HepG2 (cell line): ENCODE measurements around the gene SERPINI1. TPM values are rescaled to one million over a fixed set of nuclear protein-coding genes. Genes with fewer than 3 reads are reported as not detected.

ENCODE experiments used
- ATAC-seq: fragments of 200-7000 bp; cut with Tn5 transposase; 3 replicates; pipeline ENCODE4 v1.9.1; 2020; ENCODE audit warnings: mild to moderate bottlenecking, moderate library complexity
- BruUV-seq: library from RNA; stranded (reverse); fragments of 400-500 nt; replicated peaks from 2 replicates; lab custom pipeline; 2021; lab: Mats Ljungman, UMichigan
- CTCF ChIA-PET: fragments of 300-600 bp; formaldehyde crosslinking; extraction: SDS; loops from one replicate; lab custom pipeline; 2021; ENCODE audit warnings: low total read pairs, inconsistent platforms, low intra/inter-chr PET ratio; lab: Yijun Ruan, JAX
- POLR2A ChIA-PET: fragments of 350-600 bp; sonication (Branson Sonifier 250); formaldehyde crosslinking; loops from one replicate; lab custom pipeline; 2020; ENCODE audit warnings: antibody characterized with exemption, inconsistent platforms; lab: Yijun Ruan, JAX
- DNase-seq: peaks from one replicate; pipeline ENCODE4 v3.0.0-alpha.2; 2015; ENCODE audit warnings: low spot score
- FAIRE-seq: peaks from 3 replicates; lab custom pipeline; 2011; peaks lifted over from hg19 to GRCh38; lab: Jason Lieb, UNC
- H2AFZ ChIP-seq: one replicate; pipeline ENCODE4 v1.6.1; 2011; ENCODE audit warnings: low read length, inconsistent platforms
- H3K27ac ChIP-seq: fragments of 300-600 bp; 3 replicates; pipeline ENCODE4 v1.8.0; 2011; ENCODE audit warnings: mixed run types, mild to moderate bottlenecking, mixed read lengths, low read length, inconsistent platforms; ENCODE audit not compliant: insufficient read depth; ENCODE audit errors: extremely low read length
- H3K27me3 ChIP-seq, 2 experiments: fragments of 200-600 bp in 1 of 2; 2 replicates in 1 of 2; 3 replicates in 1 of 2; pipeline versions ENCODE4 v1.6.0 to v1.8.0; 2011; ENCODE audit warnings: low read length in 2 of 2, mild to moderate bottlenecking in 2 of 2, moderate library complexity in 2 of 2, inconsistent platforms in 1 of 2; ENCODE audit not compliant: insufficient read depth in 2 of 2, control insufficient read depth in 1 of 2
- H3K36me3 ChIP-seq, 2 experiments: fragments of 200-600 bp in 1 of 2; replicated peaks in 1 of 2; 2 replicates in 1 of 2; 3 replicates in 1 of 2; pipeline versions ENCODE4 v1.5.1 to v1.8.0; 2011; ENCODE audit warnings: low read length in 2 of 2, inconsistent platforms in 1 of 2; ENCODE audit not compliant: insufficient read depth in 2 of 2, control insufficient read depth in 1 of 2
- H3K4me1 ChIP-seq: 2 replicates; pipeline ENCODE4 v1.5.1; 2012; ENCODE audit warnings: low read length, inconsistent platforms; ENCODE audit not compliant: insufficient read depth
- H3K4me2 ChIP-seq: 2 replicates; pipeline ENCODE4 v1.6.0; 2011; ENCODE audit warnings: low read depth, low read length, inconsistent platforms
- H3K4me3 ChIP-seq, 3 experiments: fragments of 200-600 bp in 1 of 3; sonication (generic), shearing (Covaris generic) in 1 of 3; replicated peaks in 1 of 3; 2 replicates each; pipeline ENCODE4 v1.5.1; 2011 to 2016; ENCODE audit warnings: low read length in 3 of 3, inconsistent platforms in 2 of 3, low read depth in 2 of 3, mild to moderate bottlenecking in 2 of 3, control low read depth in 1 of 3, mixed read lengths in 1 of 3; ENCODE audit not compliant: insufficient read depth in 1 of 3
- H3K79me2 ChIP-seq: one replicate; pipeline ENCODE4 v1.6.1; 2011; ENCODE audit warnings: low read length, inconsistent platforms; ENCODE audit not compliant: insufficient read depth
- H3K9ac ChIP-seq: 2 replicates; pipeline ENCODE4 v1.6.0; 2011; ENCODE audit warnings: mild to moderate bottlenecking, low read depth, low read length, inconsistent platforms; ENCODE audit not compliant: insufficient read depth
- H3K9me3 ChIP-seq: 2 replicates; pipeline ENCODE4 v1.5.1; 2012; ENCODE audit warnings: mild to moderate bottlenecking, low read length
- H4K20me1 ChIP-seq: 2 replicates; pipeline ENCODE4 v1.6.0; 2011; ENCODE audit warnings: inconsistent platforms, mild to moderate bottlenecking, low read length, moderate library complexity; ENCODE audit not compliant: insufficient read depth
- CERS6 ChIP-seq: sonication (generic); formaldehyde crosslinking; IDR thresholded peaks from 2 replicates; pipeline ENCODE4 v1.5.0; 2020; ENCODE audit warnings: missing genetic modification reagents
- EP300 ChIP-seq, 3 experiments: sonication (generic) in 1 of 3; formaldehyde crosslinking in 1 of 3; IDR thresholded peaks; 2 replicates each; pipeline versions ENCODE4 v1.5.1 to v1.6.1; 2011 to 2020; ENCODE audit warnings: low read depth in 2 of 3, low read length in 2 of 3, borderline replicate concordance in 1 of 3, improper control_type of control experiment in 1 of 3, mild to moderate bottlenecking in 1 of 3, missing genetic modification reagents in 1 of 3, moderate library complexity in 1 of 3
- FOXP4 ChIP-seq: sonication (generic); formaldehyde crosslinking; IDR thresholded peaks from 2 replicates; pipeline ENCODE4 v1.4.0; 2020; ENCODE audit warnings: missing genetic modification reagents
- ISL2 ChIP-seq: sonication (generic); formaldehyde crosslinking; IDR thresholded peaks from 2 replicates; pipeline ENCODE4 v1.5.0; 2020; ENCODE audit warnings: missing genetic modification reagents
- KDM3A ChIP-seq: IDR thresholded peaks from 2 replicates; pipeline ENCODE4 v1.6.1; 2018; ENCODE audit warnings: low read depth, missing compliant biosample characterization
- MIER3 ChIP-seq: IDR thresholded peaks from 2 replicates; pipeline ENCODE4 v1.6.1; 2016; ENCODE audit warnings: missing compliant biosample characterization, borderline replicate concordance
- PHB2 ChIP-seq: fragments of 450-650 bp; IDR thresholded peaks from 2 replicates; pipeline ENCODE4 v1.6.1; 2018; ENCODE audit not compliant: partially characterized antibody
- ZFAT ChIP-seq: sonication (generic); formaldehyde crosslinking; conservative IDR thresholded peaks from 2 replicates; pipeline ENCODE4 v1.8.1; 2023; ENCODE audit warnings: missing genetic modification reagents, inconsistent platforms
- ZNF143 ChIP-seq: sonication (generic); formaldehyde crosslinking; IDR thresholded peaks from 2 replicates; pipeline ENCODE4 v1.4.0; 2020; ENCODE audit warnings: missing genetic modification reagents
- ZNF496 ChIP-seq: sonication (generic); formaldehyde crosslinking; IDR thresholded peaks from 2 replicates; pipeline ENCODE4 v1.8.1; 2023; ENCODE audit warnings: mild to moderate bottlenecking, moderate library complexity, missing genetic modification reagents; ENCODE audit not compliant: insufficient replicate concordance
- ZNF567 ChIP-seq: sonication (generic); formaldehyde crosslinking; IDR thresholded peaks from 2 replicates; pipeline ENCODE4 v1.8.1; 2023; ENCODE audit warnings: mild to moderate bottlenecking, missing genetic modification reagents, borderline replicate concordance
- ZNF577 ChIP-seq: sonication (generic); formaldehyde crosslinking; IDR thresholded peaks from 2 replicates; pipeline ENCODE4 v1.4.0; 2020; ENCODE audit warnings: mild to moderate bottlenecking, low read depth, missing genetic modification reagents, borderline replicate concordance
- ZNF687 ChIP-seq: sonication (generic); formaldehyde crosslinking; IDR thresholded peaks from 2 replicates; pipeline ENCODE4 v1.5.1; 2020; ENCODE audit warnings: mild to moderate bottlenecking, missing genetic modification reagents, moderate library complexity
- ZNF720 ChIP-seq: sonication (generic); formaldehyde crosslinking; IDR thresholded peaks from 2 replicates; pipeline ENCODE4 v1.4.0; 2020; ENCODE audit warnings: missing genetic modification reagents
- ZNF724P ChIP-seq: sonication (generic); formaldehyde crosslinking; IDR thresholded peaks from 2 replicates; pipeline ENCODE4 v1.8.0; 2022; ENCODE audit warnings: missing genetic modification reagents, borderline replicate concordance
- ZNF792 ChIP-seq: IDR thresholded peaks from 2 replicates; pipeline ENCODE4 v1.6.1; 2016
- WGBS: methylation state at CpG from one replicate; pipeline ENCODE4 v1.1.6; 2017; ENCODE audit warnings: low lambda C conversion rate; 5-methylcytosine and 5-hydroxymethylcytosine counted together
- in situ Hi-C: cut with HindIII; loops from 2 replicates; pipeline ENCODE4 v1.10.0; 2017; ENCODE audit warnings: low pct_unique_long_range_greater_than_20kb; ENCODE audit not compliant: extremely low pct_ligation_motif_present
- intact Hi-C: fragments of 100-400 bp; cut with micrococcal nuclease; formaldehyde crosslinking; loops from one replicate; pipeline ENCODE4 v1.10.0; 2022; ENCODE audit not compliant: unreplicated experiment
- polyA plus RNA-seq, 8 experiments: library from polyadenylated mRNA; depleted of rRNA in 3 of 8; stranded (reverse) in 7 of 8; unstranded in 1 of 8; fragments of >200 nt; fragmentation: Illumina TruSeq in 4 of 8; extraction: Trizol in 4 of 8; gene quantifications; 2 replicates each; pipeline versions ENCODE4 v1.2.1 to v1.2.3, GENCODE V29; 2011 to 2016; ENCODE audit warnings: low read depth in 4 of 8, missing spikeins in 1 of 8, mixed read lengths in 1 of 8; ENCODE audit not compliant: insufficient read depth in 1 of 8
- total RNA-seq, 5 experiments: library from RNA; depleted of rRNA; stranded (reverse); fragments of >200 nt; fragmentation: Illumina TruSeq; extraction: Trizol; gene quantifications; 2 replicates each; pipeline ENCODE4 v1.2.3, GENCODE V29; 2016; ENCODE audit warnings: low read depth in 1 of 5

SERPINI1 gene
- total and polyA plus RNA-seq, 2 of the 13 experiments (the other 11 are each of a cell fraction or from before 2014, with no cell fraction given) = 14.7 to 58.0 TPM

- TF ChIP-seq ISL2 (CRISPR knock-in tag) = no peak
- TF ChIP-seq ZFAT (CRISPR knock-in tag) = no peak
- TF ChIP-seq MIER3 (CRISPR knock-in tag) = no peak
- TF ChIP-seq CERS6 (CRISPR knock-in tag) = no peak
- TF ChIP-seq ZNF577 (CRISPR knock-in tag) = no peak
- TF ChIP-seq, all 625 proteins: peak for 0
These were observed 85.8 kb downstream of the SERPINI1 start (continued) for GRCh38 chr3:167821248-167821805.

- no peak overlapping the region for H3K9ac ChIP-seq
- no TSS peak for BruUV-seq
- H4K20me1 ChIP-seq = no peaks in the 10 kb centered on the region
- no peak overlapping the region for H2AFZ ChIP-seq
- in situ Hi-C loops (no loop called here), intact Hi-C loops (no loop called here)
- H3K27ac ChIP-seq = no peak overlapping the region
- H3K36me3 ChIP-seq = no peaks in the 10 kb centered on the region
- 67% methylated on average over 3 of the region's 3 CpGs for WGBS
- no peak overlapping the region for H3K4me3 ChIP-seq
- no peak for ATAC-seq
- H3K4me2 ChIP-seq = no peak overlapping the region
- H3K4me1 ChIP-seq = no peaks in the 10 kb centered on the region
- no peaks in the 10 kb centered on the region for H3K79me2 ChIP-seq
- H3K9me3 ChIP-seq = no peaks in the 10 kb centered on the region
- ChIA-PET CTCF (no interaction called here), POLR2A (no interaction called here)
- no peaks in the 10 kb centered on the region for H3K27me3 ChIP-seq
- DNase-seq = no peak
- FAIRE-seq = no peak
- TF ChIP-seq ZNF720 (CRISPR knock-in tag) (no peak), ZNF496 (CRISPR knock-in tag) (no peak), ZNF687 (CRISPR knock-in tag) (no peak), KDM3A (CRISPR knock-in tag) (no peak), FOXP4 (no peak), ZNF724P (CRISPR knock-in tag) (no peak), EP300 (IDR thresholded peaks at IDR 0.05; ENCODE audit: low read depth in 2 of 2, low read length in 2 of 2) (no peak), EP300 (CRISPR knock-in tag; IDR thresholded peaks at IDR 0.05; ENCODE audit: borderline replicate concordance) (no peak), ZNF792 (CRISPR knock-in tag) (no peak), ZNF567 (no peak), ZNF143 (CRISPR knock-in tag) (no peak), PHB2 (no peak)
These were observed 88.2 kb downstream of the SERPINI1 start for GRCh38 chr3:167823738-167824137.
